CMK (cell line): Measurements from ENCODE around the gene IGFBP1.
A peak's percentile ranks its signal among the peaks of the same experiment; 100 is the strongest.

Source experiments
- DNase-seq: peaks from one replicate; pipeline ENCODE4 v3.0.0-alpha.2; 2010; ENCODE audit warnings: low read depth

IGFBP1 gene

DNA sequence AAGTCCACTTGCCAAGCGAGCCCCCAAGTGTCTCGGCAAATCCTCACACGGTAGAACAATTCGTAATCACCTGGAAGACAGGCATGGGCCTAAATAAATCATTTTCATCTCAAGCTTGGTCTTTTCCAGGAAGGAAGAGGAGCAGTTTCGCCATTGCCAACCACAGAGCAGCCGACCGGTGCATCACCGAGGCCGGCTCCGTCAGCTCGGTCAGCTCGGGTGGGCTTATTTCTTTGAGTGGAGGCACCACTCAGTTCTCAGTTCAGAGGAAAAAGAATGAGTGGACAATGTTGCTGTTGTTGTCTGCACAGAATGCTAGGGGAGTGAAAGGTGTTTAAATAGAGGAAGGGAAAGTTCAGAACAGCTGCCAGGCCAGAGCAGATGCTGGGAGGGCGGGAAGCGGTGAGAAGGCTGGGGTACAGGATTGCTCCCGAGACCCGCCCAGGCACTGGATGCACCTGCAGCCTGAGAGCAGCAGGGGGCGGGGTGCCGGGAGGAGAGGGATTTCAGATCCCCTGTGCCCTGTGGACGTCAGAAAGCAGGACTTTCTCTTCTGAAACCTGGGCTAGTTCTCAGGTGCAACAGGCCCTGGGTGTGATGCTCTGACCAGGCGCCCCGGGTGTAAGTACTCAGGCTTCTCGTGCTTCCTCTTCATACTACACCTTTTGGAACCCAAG is 50.5 kb downstream of the IGFBP1 start:
- no peak for DNase-seq

DNA sequence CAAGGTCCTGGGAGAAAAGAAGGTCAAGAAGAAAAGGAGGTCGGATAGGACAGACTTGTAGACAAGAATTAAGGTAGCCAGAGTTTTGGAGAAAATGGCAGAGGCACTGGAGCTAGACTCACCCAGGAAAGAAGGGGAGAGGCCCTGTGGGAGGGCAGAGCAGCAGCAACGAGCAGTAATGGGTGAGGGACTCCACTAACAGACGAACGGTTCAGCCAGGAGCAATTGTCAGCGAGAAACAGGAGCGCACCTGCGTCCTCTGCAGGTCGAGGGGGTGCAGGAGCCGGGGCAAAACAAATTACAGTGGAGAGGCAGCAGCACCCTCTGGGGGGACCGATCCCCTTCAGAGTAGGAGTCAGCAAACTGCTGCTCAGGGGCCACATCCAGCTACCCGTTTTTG is 51.3 kb downstream of the IGFBP1 start:
- no peak for DNase-seq

DNA sequence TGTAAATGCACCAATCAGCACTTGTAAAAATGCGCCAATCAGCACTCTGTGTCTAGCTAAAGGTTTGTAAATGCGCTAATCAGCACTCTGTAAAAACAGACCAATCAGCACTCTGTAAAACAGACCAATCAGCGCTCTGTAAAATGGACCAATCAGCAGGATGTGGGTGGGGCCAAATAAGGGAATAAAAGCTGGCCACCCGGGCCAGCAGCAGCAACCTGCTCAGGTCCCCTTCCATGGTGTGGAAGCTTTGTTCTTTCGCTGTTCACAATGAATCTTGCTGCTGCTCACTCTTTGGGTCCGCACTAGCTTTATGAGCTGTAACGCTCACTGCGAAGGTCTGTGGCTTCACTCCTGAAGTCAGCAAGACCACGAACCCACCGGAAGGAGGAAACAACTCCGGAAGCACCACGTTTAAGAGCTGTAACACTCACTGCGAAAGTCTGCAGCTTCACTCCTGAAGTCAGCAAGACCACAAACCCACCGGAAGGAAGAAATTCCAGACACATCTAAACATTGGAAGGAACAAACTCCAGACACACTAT is 52.0 kb downstream of the IGFBP1 start:
- peak; percentile 32 for DNase-seq

DNA sequence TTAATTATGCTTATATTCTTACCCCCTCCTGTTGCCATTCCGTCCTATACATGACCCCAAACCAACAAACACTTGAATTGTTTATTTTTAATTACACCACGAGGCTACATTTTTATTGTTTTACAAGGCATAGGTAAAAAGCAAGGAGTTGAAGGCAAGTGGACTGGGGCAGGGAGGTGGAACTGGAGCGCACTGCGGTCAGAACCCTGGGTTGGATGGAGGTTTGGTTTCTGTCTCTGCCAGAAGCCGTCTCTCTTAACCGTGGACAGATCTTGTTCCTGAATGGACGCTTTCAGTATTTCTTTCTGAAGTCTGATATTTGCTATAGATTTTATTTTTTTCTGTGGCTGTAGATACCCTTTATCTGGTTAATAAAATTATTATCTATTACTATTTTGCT is 52.7 kb downstream of the IGFBP1 start:
- DNase-seq, result no peak
